HL-60 (cell line): ENCODE results near the gene SLC29A3.

Experiments
- DNase-seq, 2 experiments: peaks; one replicate each; pipeline ENCODE4 v3.0.0-alpha.2; 2010 to 2020; ENCODE audit warnings: low read depth in 1 of 2, low spot score in 1 of 2
- H3K27ac ChIP-seq: fragments of 250-450 bp; sonication (Bioruptor Pico); replicated peaks from 2 replicates; pipeline ENCODE4 v1.5.1; 2020; ENCODE audit warnings: mild to moderate bottlenecking, moderate library complexity
- H3K27me3 ChIP-seq: fragments of 250-450 bp; sonication (Bioruptor Pico); 2 replicates; pipeline ENCODE4 v1.5.1; 2021; ENCODE audit warnings: mild to moderate bottlenecking, moderate library complexity; ENCODE audit not compliant: insufficient read depth, poor library complexity, severe bottlenecking
- H3K4me3 ChIP-seq: replicated peaks from 2 replicates; pipeline ENCODE4 v1.5.1; 2011; ENCODE audit warnings: mild to moderate bottlenecking, control low read depth, low read length; ENCODE audit not compliant: insufficient read depth
- GABPA ChIP-seq: IDR thresholded peaks from 2 replicates; pipeline ENCODE4 v1.6.1; 2012; ENCODE audit warnings: low read depth
- POLR2AphosphoS5 ChIP-seq: IDR thresholded peaks from 2 replicates; pipeline ENCODE4 v1.6.1; 2012; ENCODE audit warnings: low read depth
- REST ChIP-seq: IDR thresholded peaks from 2 replicates; pipeline ENCODE4 v1.6.1; 2012; ENCODE audit warnings: low read depth; ENCODE audit not compliant: insufficient replicate concordance
- SPI1 ChIP-seq: IDR thresholded peaks from 2 replicates; pipeline ENCODE4 v1.6.1; 2012; ENCODE audit warnings: low read depth, mild to moderate bottlenecking, borderline replicate concordance
- TF ChIP-seq, protein P1 (sequence below): IDR thresholded peaks from one replicate; pipeline ENCODE4 v1.5.1; 2011; ENCODE audit warnings: low read length, control low read depth, inconsistent platforms; ENCODE audit not compliant: insufficient read depth

Gene SLC29A3

DNA sequence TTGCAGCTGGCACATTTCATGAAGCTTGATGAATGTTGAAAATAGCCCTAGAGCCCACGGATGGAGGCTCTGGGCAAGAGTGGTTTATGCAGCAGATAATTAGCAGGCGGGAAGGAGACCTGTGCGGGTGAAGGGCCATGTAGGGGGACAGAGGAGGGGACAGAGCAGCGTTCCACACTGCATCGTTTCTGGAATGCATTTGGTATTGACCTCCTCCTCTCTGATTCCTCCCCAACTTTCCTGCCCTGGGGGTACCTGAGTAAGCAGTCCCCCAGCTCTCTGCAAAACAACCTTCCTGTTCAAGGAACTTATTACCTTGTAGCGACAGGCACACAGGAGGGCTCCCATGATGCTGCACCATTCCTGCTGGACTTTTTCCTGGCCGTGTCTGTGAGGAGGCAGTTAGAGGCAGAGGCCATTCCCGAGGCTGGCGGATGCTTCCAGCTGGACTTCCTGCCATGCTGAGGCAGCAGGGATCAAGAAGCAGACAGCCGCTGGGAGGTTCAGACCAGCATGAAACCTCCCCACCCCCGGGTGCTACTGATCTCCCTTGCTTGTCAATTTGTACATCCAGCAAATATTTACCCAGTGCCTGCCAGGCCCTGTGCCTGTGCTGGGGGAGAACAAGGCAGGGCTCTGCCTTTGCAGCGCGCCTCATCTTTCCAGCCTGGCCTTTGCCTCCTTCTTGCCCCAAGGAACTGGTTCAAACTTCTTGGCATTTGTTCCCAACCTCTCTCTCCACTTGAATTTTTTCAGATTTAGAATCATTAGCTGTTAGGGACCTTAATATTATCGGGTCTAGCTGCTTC is 28.7 kb downstream of the SLC29A3 start:
- DNase-seq: no peak
- no peaks in the 10 kb centered on the region for H3K27me3 ChIP-seq
- TF ChIP-seq, protein P1, sequence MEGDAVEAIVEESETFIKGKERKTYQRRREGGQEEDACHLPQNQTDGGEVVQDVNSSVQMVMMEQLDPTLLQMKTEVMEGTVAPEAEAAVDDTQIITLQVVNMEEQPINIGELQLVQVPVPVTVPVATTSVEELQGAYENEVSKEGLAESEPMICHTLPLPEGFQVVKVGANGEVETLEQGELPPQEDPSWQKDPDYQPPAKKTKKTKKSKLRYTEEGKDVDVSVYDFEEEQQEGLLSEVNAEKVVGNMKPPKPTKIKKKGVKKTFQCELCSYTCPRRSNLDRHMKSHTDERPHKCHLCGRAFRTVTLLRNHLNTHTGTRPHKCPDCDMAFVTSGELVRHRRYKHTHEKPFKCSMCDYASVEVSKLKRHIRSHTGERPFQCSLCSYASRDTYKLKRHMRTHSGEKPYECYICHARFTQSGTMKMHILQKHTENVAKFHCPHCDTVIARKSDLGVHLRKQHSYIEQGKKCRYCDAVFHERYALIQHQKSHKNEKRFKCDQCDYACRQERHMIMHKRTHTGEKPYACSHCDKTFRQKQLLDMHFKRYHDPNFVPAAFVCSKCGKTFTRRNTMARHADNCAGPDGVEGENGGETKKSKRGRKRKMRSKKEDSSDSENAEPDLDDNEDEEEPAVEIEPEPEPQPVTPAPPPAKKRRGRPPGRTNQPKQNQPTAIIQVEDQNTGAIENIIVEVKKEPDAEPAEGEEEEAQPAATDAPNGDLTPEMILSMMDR: no peak
- no peak overlapping the region for H3K27ac ChIP-seq
- H3K4me3 ChIP-seq: no peak overlapping the region

- no peak for DNase-seq
- Histone ChIP-seq H3K27me3 (no peaks in the 10 kb centered on the region), H3K27ac (no peak overlapping the region), H3K4me3 (no peak overlapping the region)
- no peak for TF ChIP-seq POLR2AphosphoS5
- TF ChIP-seq, protein P1: no peak
- no peak for TF ChIP-seq SPI1
- no peak for TF ChIP-seq GABPA
- no peak for TF ChIP-seq REST
Measured at GRCh38 chr10:71348850-71349249, 29.8 kb downstream of the SLC29A3 start.

DNA sequence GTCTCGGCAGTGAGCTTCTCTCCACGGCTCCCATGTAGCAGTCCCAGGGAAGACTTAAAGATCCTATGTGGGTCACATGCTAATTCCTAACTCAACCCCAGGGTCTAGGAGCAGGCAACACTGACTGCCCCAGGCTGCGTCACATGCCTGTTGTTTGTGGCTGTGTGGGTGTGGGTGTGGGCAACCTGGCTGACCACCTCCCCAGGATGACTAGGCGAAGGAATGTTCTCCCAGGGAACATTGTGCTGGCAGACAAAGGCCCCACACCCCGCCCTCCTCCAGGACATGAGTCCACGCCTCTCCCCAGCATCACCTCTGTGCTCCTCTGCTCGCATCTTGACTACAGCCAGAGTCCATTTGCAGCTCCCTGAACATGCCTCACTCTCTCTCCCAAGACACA is 30.3 kb downstream of the SLC29A3 start:
- Histone ChIP-seq H3K27me3 (no peaks in the 10 kb centered on the region), H3K4me3 (no peak overlapping the region), H3K27ac (no peak overlapping the region)
- DNase-seq: no peak
- TF ChIP-seq GABPA (no peak), SPI1 (no peak), REST (no peak), POLR2AphosphoS5 (no peak)
- TF ChIP-seq, protein P1: no peak

GRCh38 chr10:71351087-71351486 is 32.0 kb downstream of the SLC29A3 start:
- TF ChIP-seq GABPA (no peak), SPI1 (no peak), REST (no peak), POLR2AphosphoS5 (no peak)
- TF ChIP-seq, protein P1: no peak
- DNase-seq: no peak
- Histone ChIP-seq H3K4me3 (no peak overlapping the region), H3K27ac (no peak overlapping the region), H3K27me3 (no peaks in the 10 kb centered on the region)
